ENCODE results near the gene PLEKHH2. TPM values are rescaled to one million over a fixed set of nuclear protein-coding genes. Genes with fewer than 3 reads are reported as not detected.

The PLEKHH2 gene
- total RNA-seq, 1 experiment from 2014 or later: 3.1 TPM

DNA sequence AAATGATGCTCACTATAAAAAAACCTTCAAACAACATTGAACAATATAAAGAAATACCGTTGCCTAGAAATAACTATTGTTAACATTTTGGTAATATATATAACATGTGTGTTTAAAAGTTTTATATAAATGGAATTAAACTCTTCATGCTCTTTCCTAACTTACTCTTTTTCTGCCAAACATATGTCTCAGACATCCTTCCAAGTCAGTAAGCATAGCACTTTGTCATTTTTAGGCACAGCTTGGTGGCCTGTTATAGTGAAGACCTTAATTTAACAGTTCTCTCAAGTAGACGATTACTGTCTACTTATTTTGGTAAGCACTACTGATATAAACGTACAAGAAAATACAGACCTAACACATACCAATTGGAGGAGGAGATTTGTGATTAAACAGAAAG lies 177.7 kb downstream of the PLEKHH2 start:
- Mint-ChIP-seq H3K27ac (no peak overlapping the region), H3K36me3 (ENCODE audit: insufficient read depth in 1 of 3, low read depth in 3 of 3) (no peaks in the 10 kb centered on the region; a peak in 1 of 7 replicates), H3K4me1 (no peaks in the 10 kb centered on the region), H3K27me3 (ENCODE audit: low read depth) (no peaks in the 10 kb centered on the region), H3K9me3 (no peaks in the 10 kb centered on the region), H3K4me3 (no peak overlapping the region)
- Histone ChIP-seq H4K91ac (ENCODE audit: insufficient read length, low read depth, low read length) (no peak overlapping the region), H2BK120ac (ENCODE audit: low read depth, low read length, poor library complexity, severe bottlenecking) (no peak overlapping the region), H3K4ac (ENCODE audit: low read depth, low read length) (no peak overlapping the region), H3K4me1 (ENCODE audit: insufficient read depth, low read length) (no peaks in the 10 kb centered on the region), H3K9ac (ENCODE audit: extremely low read depth, insufficient read length, low read length) (no peak overlapping the region), H2BK20ac (ENCODE audit: low read depth, low read length, poor library complexity, severe bottlenecking) (no peak overlapping the region), H4K20me1 (ENCODE audit: control insufficient read depth, insufficient read depth, insufficient read length) (no peaks in the 10 kb centered on the region), H2BK15ac (ENCODE audit: low read depth, low read length) (no peak overlapping the region), H2BK5ac (ENCODE audit: insufficient read length, low read length) (no peak overlapping the region), H3K4me2 (ENCODE audit: insufficient read depth, insufficient read length, low read length) (no peak overlapping the region), H2BK12ac (ENCODE audit: insufficient read length, low read depth, low read length) (no peak overlapping the region), H3K9me3 (ENCODE audit: control insufficient read depth, low read depth, low read length) (no peaks in the 10 kb centered on the region), H3K79me1 (ENCODE audit: insufficient read depth, low read depth, low read length, poor library complexity, severe bottlenecking) (no peaks in the 10 kb centered on the region), H2AK5ac (ENCODE audit: insufficient read length, low read length) (no peak overlapping the region), H3K14ac (ENCODE audit: insufficient read depth, low read length) (no peak overlapping the region), H3T11ph (ENCODE audit: low read length) (no peak overlapping the region), H3K27ac (ENCODE audit: insufficient read length, low read depth, low read length) (no peak overlapping the region), H4K8ac (replicated peaks; ENCODE audit: insufficient read length, low read depth, low read length) (no peak overlapping the region), H4K5ac (ENCODE audit: insufficient read length, low read depth, low read length) (no peak overlapping the region), H3K18ac (ENCODE audit: insufficient read length, low read depth, low read length) (no peak overlapping the region), H3K23ac (ENCODE audit: insufficient read length, low read depth, low read length) (no peak overlapping the region), H3K56ac (ENCODE audit: insufficient read length, low read depth, low read length) (no peak overlapping the region), H2AFZ (ENCODE audit: low read length) (no peak overlapping the region), H3K23me2 (ENCODE audit: insufficient read length, low read depth, low read length, poor library complexity, severe bottlenecking) (no peaks in the 10 kb centered on the region), H3K79me2 (ENCODE audit: insufficient read depth, low read length) (no peaks in the 10 kb centered on the region), H3K27me3 (ENCODE audit: insufficient read depth, low read length) (no peaks in the 10 kb centered on the region)
- no CpG with 5 or more reads among the region's 3 CpGs for WGBS (ENCODE audit: extremely low coverage, insufficient read length, low lambda C conversion rate)
- no peak for DNase-seq
- TF ChIP-seq CTCF (conservative IDR thresholded peaks at IDR 0.05): no peak

Other genes starting within 250 kb of the PLEKHH2 start
- 20.0 and 20.1 TPM in 2 replicates for gene THADA, start 41.2 kb upstream of the PLEKHH2 start, total RNA-seq (2021)
- not detected in 2 replicates for gene C1GALT1C1L, start 39.2 kb downstream of the PLEKHH2 start, total RNA-seq (2021)
- gene DYNC2LI1, start 136.8 kb downstream of the PLEKHH2 start, total RNA-seq (2021): 8.1 and 8.5 TPM in 2 replicates
- gene ABCG5, start 201.6 kb downstream of the PLEKHH2 start, total RNA-seq (2021): not detected in 2 replicates
- gene ABCG8, start 201.7 kb downstream of the PLEKHH2 start, total RNA-seq (2021): not detected in 2 replicates

All from H9 (cell line).